Smooth muscle cell (in vitro differentiated cells): Measurements from ENCODE around the gene ANXA1. TPM values are rescaled to one million over a fixed set of nuclear protein-coding genes. Genes with fewer than 3 reads are reported as not detected.

Experiments
- DNase-seq: peaks from one replicate; lab custom pipeline; 2025; ENCODE audit not compliant: unreplicated experiment; lab: John Stamatoyannopoulos, UW
- H2AFZ ChIP-seq: fragments of 200-600 bp; sonication (generic); 2 replicates; pipeline ENCODE4 v1.6.0; 2016; ENCODE audit warnings: antibody characterized with exemption, low read depth, mild to moderate bottlenecking
- H3F3A ChIP-seq: fragments of 200-600 bp; sonication (generic); 2 replicates; pipeline ENCODE4 v1.6.0; 2017; ENCODE audit warnings: antibody characterized with exemption, low read depth
- H3K27ac ChIP-seq: fragments of 200-600 bp; sonication (generic); 2 replicates; pipeline ENCODE4 v1.5.1; 2016; ENCODE audit warnings: low read depth, mild to moderate bottlenecking
- H3K27me3 ChIP-seq: fragments of 200-600 bp; sonication (generic); 2 replicates; pipeline ENCODE4 v1.6.1; 2016; ENCODE audit warnings: low read depth, mild to moderate bottlenecking
- H3K36me3 ChIP-seq: fragments of 200-600 bp; sonication (generic); 2 replicates; pipeline ENCODE4 v1.5.1; 2016; ENCODE audit warnings: low read depth
- H3K4me1 ChIP-seq: fragments of 200-600 bp; sonication (generic); 2 replicates; pipeline ENCODE4 v1.5.1; 2016; ENCODE audit warnings: low read depth
- H3K4me2 ChIP-seq: fragments of 200-600 bp; sonication (generic); 2 replicates; pipeline ENCODE4 v1.6.0; 2016; ENCODE audit warnings: mild to moderate bottlenecking
- H3K4me3 ChIP-seq: fragments of 200-600 bp; sonication (generic); 2 replicates; pipeline ENCODE4 v1.5.1; 2016; ENCODE audit warnings: mild to moderate bottlenecking
- H3K79me2 ChIP-seq: fragments of 200-600 bp; sonication (generic); 2 replicates; pipeline ENCODE4 v1.6.0; 2016; ENCODE audit warnings: low read depth, mild to moderate bottlenecking
- H3K9ac ChIP-seq: fragments of 200-600 bp; sonication (generic); 2 replicates; pipeline ENCODE4 v1.6.0; 2016; ENCODE audit warnings: low read depth
- H3K9me3 ChIP-seq: fragments of 200-600 bp; sonication (generic); replicated peaks from 2 replicates; pipeline ENCODE4 v1.5.1; 2016; ENCODE audit warnings: low read depth
- H4K20me1 ChIP-seq: fragments of 200-600 bp; sonication (generic); 2 replicates; pipeline ENCODE4 v1.6.0; 2016; ENCODE audit warnings: low read depth
- CTCF ChIP-seq: fragments of 200-600 bp; sonication (generic); IDR thresholded peaks from 2 replicates; pipeline ENCODE4 v1.5.1; 2017; ENCODE audit warnings: borderline replicate concordance, mild to moderate bottlenecking, antibody characterized with exemption; ENCODE audit not compliant: insufficient read depth, poor library complexity, severe bottlenecking
- WGBS: methylation state at CpG from one replicate; pipeline ENCODE4 v1.1.7; 2016; ENCODE audit warnings: low lambda C conversion rate; 5-methylcytosine and 5-hydroxymethylcytosine counted together
- polyA plus RNA-seq: library from polyadenylated mRNA; unstranded; fragments of >200 nt; fragmentation: Nextera tagmentation; extraction: Ambion mirVana; gene quantifications from 2 replicates; pipeline ENCODE4 v1.2.1, GENCODE V29; 2016
- total RNA-seq: library from RNA; depleted of rRNA; stranded (reverse); fragments of >200 nt; gene quantifications from 2 replicates; pipeline ENCODE4 v1.2.3, GENCODE V29; 2014

ANXA1 gene
- total RNA-seq (897 and 967 TPM in 2 replicates), polyA plus RNA-seq (266 and 573 TPM in 2 replicates)

GRCh38 chr9:73151653-73152542 is at the start of gene ANXA1:
Gene ANXA1 (plus strand): TSS chr9:73151865. CDS start chr9:73158536, 6,671 bp downstream.
- Histone ChIP-seq H3K79me2 (peaks cover 59% of the 10 kb centered on the region), H3K9me3 (no peaks in the 10 kb centered on the region), H2AFZ (peak within 1 kb of the TSS; percentile 19), H3F3A (peaks cover 29% of the 10 kb centered on the region), H3K9ac (peak within 1 kb of the TSS; percentile 96), H3K4me1 (peaks cover 23% of the 10 kb centered on the region), H4K20me1 (peaks cover 44% of the 10 kb centered on the region), H3K27me3 (no peaks in the 10 kb centered on the region), H3K36me3 (no peaks in the 10 kb centered on the region), H3K27ac (peak within 1 kb of the TSS; percentile 97), H3K4me3 (peak within 1 kb of the TSS; percentile 69), H3K4me2 (peak within 1 kb of the TSS; percentile 96)
- 0% methylated on average over 2 of the region's 2 CpGs for WGBS
- no peak for TF ChIP-seq CTCF
- DNase-seq, result no peak

- no peak overlapping the region for H3K9ac ChIP-seq
- H3K27me3 ChIP-seq, result no peaks in the 10 kb centered on the region
- H3F3A ChIP-seq, result no peaks in the 10 kb centered on the region
- H3K36me3 ChIP-seq, result no peaks in the 10 kb centered on the region
- 83% methylated on average over 4 of the region's 4 CpGs for WGBS
- no peak overlapping the region for H3K4me2 ChIP-seq
- H3K4me3 ChIP-seq, result no peak overlapping the region
- no peak overlapping the region for H2AFZ ChIP-seq
- H3K9me3 ChIP-seq, result no peaks in the 10 kb centered on the region
- no peaks in the 10 kb centered on the region for H4K20me1 ChIP-seq
- H3K27ac ChIP-seq, result no peak overlapping the region
- no peak for TF ChIP-seq CTCF
- DNase-seq, result no peak
- peaks cover 3% of the 10 kb centered on the region for H3K4me1 ChIP-seq
- no peaks in the 10 kb centered on the region for H3K79me2 ChIP-seq
These were observed 47.3 kb upstream of the ANXA1 start for GRCh38 chr9:73104342-73104741.

- no peak overlapping the region for H3K9ac ChIP-seq
- 96% methylated on average over 3 of the region's 3 CpGs for WGBS
These were observed 46.7 kb upstream of the ANXA1 start for GRCh38 chr9:73104921-73105320.

More at GRCh38 chr9:73104921-73105320, 46.7 kb upstream of the ANXA1 start:
- no peak for DNase-seq
- H3K4me1 ChIP-seq, result peaks cover 3% of the 10 kb centered on the region
- H3K9me3 ChIP-seq, result no peaks in the 10 kb centered on the region
- no peaks in the 10 kb centered on the region for H3K79me2 ChIP-seq
- TF ChIP-seq CTCF, result no peak
- no peaks in the 10 kb centered on the region for H3K27me3 ChIP-seq
- no peak overlapping the region for H3K27ac ChIP-seq
- H3K4me2 ChIP-seq, result no peak overlapping the region
- no peaks in the 10 kb centered on the region for H3F3A ChIP-seq
- no peak overlapping the region for H3K4me3 ChIP-seq
- H2AFZ ChIP-seq, result no peak overlapping the region
- H3K36me3 ChIP-seq, result no peaks in the 10 kb centered on the region
- no peaks in the 10 kb centered on the region for H4K20me1 ChIP-seq
